HepG2 (cell line): ENCODE data around the gene LENEP. TPM values are rescaled to one million over a fixed set of nuclear protein-coding genes. Genes with fewer than 3 reads are reported as not detected.

Experiments
- ARID5B ChIP-seq: IDR thresholded peaks from 2 replicates; pipeline ENCODE4 v1.4.0; 2020; ENCODE audit warnings: mild to moderate bottlenecking, missing genetic modification reagents
- ARNT2 ChIP-seq: sonication (generic); formaldehyde crosslinking; IDR thresholded peaks from 2 replicates; pipeline ENCODE4 v1.8.0; 2022; ENCODE audit warnings: mild to moderate bottlenecking, low read depth, missing genetic modification reagents, moderate library complexity
- ERF ChIP-seq: IDR thresholded peaks from 2 replicates; pipeline ENCODE4 v1.6.1; 2018; ENCODE audit warnings: missing biosample characterization, missing genetic modification reagents
- GABPB1 ChIP-seq: IDR thresholded peaks from 2 replicates; pipeline ENCODE4 v1.6.1; 2016; ENCODE audit warnings: mild to moderate bottlenecking, missing genetic modification reagents, moderate library complexity, missing compliant biosample characterization
- MBD4 ChIP-seq: IDR thresholded peaks from 2 replicates; pipeline ENCODE4 v1.6.1; 2012; ENCODE audit warnings: low read length, inconsistent platforms, borderline replicate concordance
- MYPOP ChIP-seq: sonication (generic); formaldehyde crosslinking; IDR thresholded peaks from 2 replicates; pipeline ENCODE4 v1.8.1; 2023; ENCODE audit warnings: mild to moderate bottlenecking, moderate library complexity, missing genetic modification reagents
- SALL1 ChIP-seq: sonication (generic); formaldehyde crosslinking; IDR thresholded peaks from 2 replicates; pipeline ENCODE4 v1.8.0; 2022; ENCODE audit warnings: mild to moderate bottlenecking, missing genetic modification reagents
- SOX6 ChIP-seq, 2 experiments: fragments of 450-650 bp in 1 of 2; sonication (generic) in 1 of 2; formaldehyde crosslinking in 1 of 2; IDR thresholded peaks; 2 replicates each; pipeline versions ENCODE4 v1.4.0 to v1.6.1; 2017 to 2020; ENCODE audit warnings: antibody characterized with exemption in 1 of 2, mild to moderate bottlenecking in 1 of 2, missing genetic modification reagents in 1 of 2
- USF2 ChIP-seq, 2 experiments: sonication (generic) in 1 of 2; formaldehyde crosslinking in 1 of 2; IDR thresholded peaks; 2 replicates each; pipeline versions ENCODE4 v1.5.1 to v1.6.1; 2011 to 2020; ENCODE audit warnings: borderline replicate concordance in 1 of 2, low read depth in 1 of 2, low read length in 1 of 2, mild to moderate bottlenecking in 1 of 2, missing genetic modification reagents in 1 of 2, moderate library complexity in 1 of 2
- ZNF12 ChIP-seq: sonication (generic); formaldehyde crosslinking; IDR thresholded peaks from 2 replicates; pipeline ENCODE4 v1.5.0; 2020; ENCODE audit warnings: missing genetic modification reagents
- ZNF207 ChIP-seq: fragments of 450-650 bp; IDR thresholded peaks from 2 replicates; pipeline ENCODE4 v1.6.1; 2016; ENCODE audit warnings: antibody characterized with exemption, borderline replicate concordance
- ZNF441 ChIP-seq: sonication (generic); formaldehyde crosslinking; IDR thresholded peaks from 2 replicates; pipeline ENCODE4 v1.7.0; 2021; ENCODE audit warnings: missing genetic modification reagents, borderline replicate concordance
- ZNF580 ChIP-seq: IDR thresholded peaks from 2 replicates; pipeline ENCODE4 v1.6.1; 2016; ENCODE audit warnings: low read depth, borderline replicate concordance
- ZNF609 ChIP-seq: sonication (generic); formaldehyde crosslinking; IDR thresholded peaks from 2 replicates; pipeline ENCODE4 v1.4.0; 2020; ENCODE audit warnings: mild to moderate bottlenecking, missing genetic modification reagents, borderline replicate concordance
- ZSCAN29 ChIP-seq: sonication (generic); formaldehyde crosslinking; conservative IDR thresholded peaks from 2 replicates; pipeline ENCODE4 v1.4.0; 2020; ENCODE audit warnings: mild to moderate bottlenecking, missing genetic modification reagents
- polyA plus RNA-seq, 8 experiments: library from polyadenylated mRNA; depleted of rRNA in 3 of 8; stranded (reverse) in 7 of 8; unstranded in 1 of 8; fragments of >200 nt; fragmentation: Illumina TruSeq in 4 of 8; extraction: Trizol in 4 of 8; gene quantifications; 2 replicates each; pipeline versions ENCODE4 v1.2.1 to v1.2.3, GENCODE V29; 2011 to 2016; ENCODE audit warnings: low read depth in 4 of 8, missing spikeins in 1 of 8, mixed read lengths in 1 of 8; ENCODE audit not compliant: insufficient read depth in 1 of 8
- total RNA-seq, 5 experiments: library from RNA; depleted of rRNA; stranded (reverse); fragments of >200 nt; fragmentation: Illumina TruSeq; extraction: Trizol; gene quantifications; 2 replicates each; pipeline ENCODE4 v1.2.3, GENCODE V29; 2016; ENCODE audit warnings: low read depth in 1 of 5

The LENEP gene
- total and polyA plus RNA-seq, 2 of the 13 experiments (the other 11 are each of a cell fraction or from before 2014, with no cell fraction given) = 0.29 TPM; not detected in 1

- TF ChIP-seq ZNF609 (CRISPR knock-in tag) (peak; percentile 29; the same call in 1 of the 2 replicates), ZNF580 (CRISPR knock-in tag) (peak; percentile 53; the same call in 1 of the 2 replicates), ERF (CRISPR knock-in tag) (0 out of 2 replicates have a peak, but pooled peaks have one; percentile 27), GABPB1 (CRISPR knock-in tag) (peak; percentile 45; the same call in 1 of the 2 replicates), ZNF441 (CRISPR knock-in tag) (0 out of 2 replicates have a peak, but pooled peaks have one; percentile 4), ZSCAN29 (no peak), USF2 (IDR thresholded peaks at IDR 0.05; ENCODE audit: low read depth, low read length) (no peak), USF2 (CRISPR knock-in tag; IDR thresholded peaks at IDR 0.05; ENCODE audit: borderline replicate concordance) (0 out of 2 replicates have a peak, but pooled peaks have one; percentile 47), ARID5B (CRISPR knock-in tag) (peak; percentile 15; the same call in 1 of the 2 replicates), MBD4 (no peak), ZNF12 (CRISPR knock-in tag) (0 out of 2 replicates have a peak, but pooled peaks have one; percentile 20), ARNT2 (0 out of 2 replicates have a peak, but pooled peaks have one; percentile 37), ZNF207 (no peak), SALL1 (CRISPR knock-in tag) (peak; percentile 24; the same call in 1 of the 2 replicates), SOX6 (IDR thresholded peaks at IDR 0.05) (no peak), SOX6 (CRISPR knock-in tag; IDR thresholded peaks at IDR 0.05) (peak; percentile 8; the same call in 1 of the 2 replicates), MYPOP (CRISPR knock-in tag) (0 out of 2 replicates have a peak, but pooled peaks have one; percentile 31)
Observed at GRCh38 chr1:155043301-155043702, 49.9 kb downstream of the LENEP start (continued).
